ENCODE data around the gene TMEM74B.
"Not testable (repeated sequence)": the region's sequence is repeated elsewhere in the genome, so short reads cannot be mapped to it uniquely, and the experiment has no call there.

The TMEM74B gene

GRCh38 chr20:1224205-1224890 lies 39.6 kb upstream of the TMEM74B start:
- TF ChIP-seq, protein P1, sequence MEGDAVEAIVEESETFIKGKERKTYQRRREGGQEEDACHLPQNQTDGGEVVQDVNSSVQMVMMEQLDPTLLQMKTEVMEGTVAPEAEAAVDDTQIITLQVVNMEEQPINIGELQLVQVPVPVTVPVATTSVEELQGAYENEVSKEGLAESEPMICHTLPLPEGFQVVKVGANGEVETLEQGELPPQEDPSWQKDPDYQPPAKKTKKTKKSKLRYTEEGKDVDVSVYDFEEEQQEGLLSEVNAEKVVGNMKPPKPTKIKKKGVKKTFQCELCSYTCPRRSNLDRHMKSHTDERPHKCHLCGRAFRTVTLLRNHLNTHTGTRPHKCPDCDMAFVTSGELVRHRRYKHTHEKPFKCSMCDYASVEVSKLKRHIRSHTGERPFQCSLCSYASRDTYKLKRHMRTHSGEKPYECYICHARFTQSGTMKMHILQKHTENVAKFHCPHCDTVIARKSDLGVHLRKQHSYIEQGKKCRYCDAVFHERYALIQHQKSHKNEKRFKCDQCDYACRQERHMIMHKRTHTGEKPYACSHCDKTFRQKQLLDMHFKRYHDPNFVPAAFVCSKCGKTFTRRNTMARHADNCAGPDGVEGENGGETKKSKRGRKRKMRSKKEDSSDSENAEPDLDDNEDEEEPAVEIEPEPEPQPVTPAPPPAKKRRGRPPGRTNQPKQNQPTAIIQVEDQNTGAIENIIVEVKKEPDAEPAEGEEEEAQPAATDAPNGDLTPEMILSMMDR (IDR thresholded peaks at IDR 0.05; ENCODE audit: low read depth, low read length, missing control alignments), result no peak
- no peaks in the 10 kb centered on the region for H3K36me3 ChIP-seq (replicated peaks)
- peaks cover 3% of the 10 kb centered on the region for H3K27me3 ChIP-seq (replicated peaks)
- no peak overlapping the region for H3K4me3 ChIP-seq (ENCODE audit: low read depth, low read length)
- DNase-seq, result no peak
- no peak overlapping the region for H3K27ac ChIP-seq
- in situ Hi-C loops (cut with HindIII; ENCODE audit: low pct_ligation_motif_present, low sequenced_read_pairs), result no loop called here

- H3K36me3 ChIP-seq (replicated peaks); DNase-seq; H3K27me3 ChIP-seq (replicated peaks); H3K27ac ChIP-seq; in situ Hi-C loops (cut with HindIII; ENCODE audit: low pct_ligation_motif_present, low sequenced_read_pairs); H3K4me3 ChIP-seq (ENCODE audit: low read depth, low read length): not testable (repeated sequence)
These were observed 38.0 kb upstream of the TMEM74B start for GRCh38 chr20:1222750-1223149.

GRCh38 chr20:1216527-1217427 lies 32.0 kb upstream of the TMEM74B start:
- not testable (repeated sequence) for H3K27ac ChIP-seq

DNA sequence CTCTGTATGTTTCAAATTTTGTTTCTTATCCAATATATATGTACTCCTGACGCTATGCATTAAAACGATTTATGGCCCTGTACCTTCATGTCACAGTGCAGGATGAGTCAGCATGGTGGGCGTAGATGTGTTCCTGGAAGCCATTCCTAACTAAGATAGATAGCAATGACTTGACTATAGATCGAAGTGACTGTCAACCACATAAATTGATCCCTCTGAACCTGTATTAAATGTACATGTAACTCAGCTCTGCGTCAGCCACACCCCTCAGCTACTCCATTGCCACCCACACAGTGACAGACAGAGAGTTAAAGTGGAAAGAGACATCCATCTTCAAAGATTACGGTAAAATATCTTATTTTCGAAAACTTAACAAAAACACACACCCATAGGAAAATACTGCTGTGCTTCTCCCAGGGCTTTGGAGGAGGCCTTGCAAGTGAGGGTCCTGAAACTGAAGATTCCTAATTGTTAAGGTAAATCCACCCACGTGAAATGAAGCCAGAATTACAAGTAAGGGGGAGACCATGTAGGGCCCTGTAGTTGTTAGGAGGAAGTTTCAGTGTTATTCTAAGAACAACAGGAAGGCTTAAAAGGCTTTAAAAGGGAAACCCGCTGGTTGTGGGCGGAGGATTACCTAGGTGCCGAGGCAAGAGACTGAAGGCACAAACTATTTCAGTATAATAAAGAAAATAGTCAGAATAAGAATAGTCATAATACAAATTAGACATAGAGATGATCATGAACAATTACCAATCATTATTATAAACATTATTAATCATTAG lies 30.8 kb upstream of the TMEM74B start:
- in situ Hi-C loops (cut with HindIII; ENCODE audit: low pct_ligation_motif_present, low sequenced_read_pairs), result no loop called here
- Histone ChIP-seq H3K4me3 (ENCODE audit: low read depth, low read length) (no peak overlapping the region), H3K27me3 (replicated peaks) (peaks cover 8% of the 10 kb centered on the region), H3K36me3 (replicated peaks) (no peaks in the 10 kb centered on the region), H3K27ac (no peak overlapping the region)
- DNase-seq, result no peak
- TF ChIP-seq, protein P1 (IDR thresholded peaks at IDR 0.05; ENCODE audit: low read depth, low read length, missing control alignments), result no peak

More at GRCh38 chr20:1216527-1217427, 32.0 kb upstream of the TMEM74B start:
- H3K27me3 ChIP-seq (replicated peaks); in situ Hi-C loops (cut with HindIII; ENCODE audit: low pct_ligation_motif_present, low sequenced_read_pairs); H3K4me3 ChIP-seq (ENCODE audit: low read depth, low read length); DNase-seq; H3K36me3 ChIP-seq (replicated peaks): not testable (repeated sequence)

- H3K27me3 ChIP-seq (replicated peaks), result peaks cover 11% of the 10 kb centered on the region
These were observed 30.1 kb upstream of the TMEM74B start for GRCh38 chr20:1214838-1215261.

DNA sequence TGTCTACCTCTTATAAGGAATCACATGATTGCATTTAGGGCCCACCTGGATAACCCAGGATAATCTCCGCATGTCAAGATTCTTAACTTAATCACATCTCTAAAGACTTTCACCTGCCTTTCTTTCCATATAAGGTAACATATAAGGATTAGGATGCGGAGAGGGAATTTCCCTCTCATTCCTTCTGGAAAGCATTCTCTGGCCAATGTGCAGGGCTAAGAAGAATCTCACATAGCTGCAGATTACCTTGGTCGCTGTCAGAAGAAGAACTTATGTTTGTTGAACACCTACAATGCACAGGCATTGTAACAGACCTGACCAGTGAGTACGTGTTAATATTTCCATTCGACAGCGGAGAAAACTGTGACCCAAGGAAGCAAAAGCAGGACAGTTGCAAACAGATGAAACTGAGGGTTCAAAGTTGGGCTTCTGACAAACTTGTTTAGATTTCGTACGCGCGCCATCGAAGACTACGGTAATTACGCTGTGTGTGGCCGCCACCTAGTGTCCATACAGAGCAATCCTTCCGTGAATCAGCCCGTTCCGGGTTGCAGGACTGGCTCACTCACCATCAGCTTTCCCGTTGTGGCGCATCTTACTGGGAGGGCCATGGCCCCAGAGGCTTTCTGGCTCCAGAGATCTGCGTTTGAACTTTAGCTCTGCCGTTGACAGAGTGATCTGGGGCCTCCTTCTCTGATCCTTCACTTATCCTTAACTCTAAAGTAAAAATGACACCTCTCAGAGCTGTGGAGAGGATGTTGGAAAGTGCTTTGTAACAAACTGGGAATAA lies 28.0 kb upstream of the TMEM74B start:
- Histone ChIP-seq H3K4me3 (ENCODE audit: low read depth, low read length) (no peak overlapping the region), H3K27me3 (replicated peaks) (peaks cover 12% of the 10 kb centered on the region), H3K27ac (no peak overlapping the region), H3K36me3 (replicated peaks) (no peaks in the 10 kb centered on the region)
- peak; percentile 68 for DNase-seq
- TF ChIP-seq, protein P1 (IDR thresholded peaks at IDR 0.05; ENCODE audit: low read depth, low read length, missing control alignments), result peak; percentile 90
- in situ Hi-C loops (cut with HindIII; ENCODE audit: low pct_ligation_motif_present, low sequenced_read_pairs), result no loop called here

More at GRCh38 chr20:1214838-1215261, 30.1 kb upstream of the TMEM74B start:
- in situ Hi-C loops (cut with HindIII; ENCODE audit: low pct_ligation_motif_present, low sequenced_read_pairs), result no loop called here
- DNase-seq, result no peak
- TF ChIP-seq, protein P1 (IDR thresholded peaks at IDR 0.05; ENCODE audit: low read depth, low read length, missing control alignments), result no peak
- Histone ChIP-seq H3K36me3 (replicated peaks) (no peaks in the 10 kb centered on the region), H3K4me3 (ENCODE audit: low read depth, low read length) (no peak overlapping the region), H3K27ac (no peak overlapping the region)
